Measurements from ENCODE around the gene ACLY.
"Not testable (repeated sequence)": the region's sequence is repeated elsewhere in the genome, so short reads cannot be mapped to it uniquely, and the experiment has no call there.

ACLY gene

GRCh38 chr17:41849251-41849990, 69.3 kb downstream of the ACLY start:
- WGBS, 2 experiments (ENCODE audit: insufficient coverage in 2 of 2), result 94 to 100% methylated on average over 1 of the region's 4 CpGs
- Histone ChIP-seq H3K9me3 (ENCODE audit: control insufficient read depth, low read length) (no peaks in the 10 kb centered on the region), H3K4me1 (ENCODE audit: control insufficient read depth, insufficient read depth, low read length, poor library complexity, severe bottlenecking) (no peaks in the 10 kb centered on the region), H3K4me3 (ENCODE audit: extremely low read depth, insufficient read depth, low read length, poor library complexity, severe bottlenecking) (no peak overlapping the region), H3K36me3 (ENCODE audit: control insufficient read depth, insufficient read depth, low read length) (peaks cover 25% of the 10 kb centered on the region), H3K27ac (ENCODE audit: low read depth, low read length, severe bottlenecking) (no peak overlapping the region)

DNA sequence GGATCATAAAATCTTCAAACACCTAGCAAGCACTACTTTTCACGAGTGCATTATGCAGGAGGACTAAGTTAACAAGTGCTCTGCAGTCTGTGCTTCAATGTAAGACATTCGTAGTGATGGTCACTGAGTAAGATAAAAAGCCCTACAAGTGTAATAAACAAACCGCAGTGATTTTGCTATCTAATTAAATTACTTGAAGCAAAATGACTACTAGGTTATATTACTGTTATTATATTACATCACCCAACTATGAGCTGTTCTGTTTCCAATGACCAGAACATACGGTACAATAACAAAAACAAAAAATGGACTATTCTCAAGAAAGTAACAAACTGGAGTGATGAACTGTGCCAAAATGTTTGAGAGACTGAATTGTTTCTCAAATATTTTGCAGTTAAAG, 70.0 kb downstream of the ACLY start:
- Histone ChIP-seq H3K4me1 (ENCODE audit: control insufficient read depth, insufficient read depth, low read length, poor library complexity, severe bottlenecking) (no peaks in the 10 kb centered on the region), H3K27ac (ENCODE audit: low read depth, low read length, severe bottlenecking) (no peak overlapping the region), H3K36me3 (ENCODE audit: control insufficient read depth, insufficient read depth, low read length) (peaks cover 18% of the 10 kb centered on the region), H3K4me3 (ENCODE audit: extremely low read depth, insufficient read depth, low read length, poor library complexity, severe bottlenecking) (no peak overlapping the region), H3K9me3 (ENCODE audit: control insufficient read depth, low read length) (no peaks in the 10 kb centered on the region)
- 92% methylated on average over 2 of the region's 4 CpGs; no CpG with 5 or more reads in 1 of the 2 experiments for WGBS, 2 experiments (ENCODE audit: insufficient coverage in 2 of 2)

DNA sequence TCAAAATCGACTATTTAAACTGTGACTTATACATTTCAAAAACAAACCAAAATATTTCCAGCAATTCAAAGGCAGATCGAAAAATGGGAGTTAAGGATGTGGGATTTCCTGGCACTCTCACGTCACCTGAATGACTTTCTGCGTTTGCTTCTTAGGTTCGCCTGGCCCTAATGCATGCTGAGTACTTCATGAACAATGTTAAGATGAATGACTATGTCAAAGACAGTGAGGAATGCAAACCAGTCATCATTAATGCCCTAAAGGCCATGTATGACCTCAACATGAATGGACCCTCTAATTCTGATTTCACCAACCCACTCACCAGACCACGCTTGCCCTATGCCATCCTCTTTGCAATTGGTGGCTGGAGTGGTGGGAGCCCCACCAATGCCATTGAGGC, 73.8 kb downstream of the ACLY start:
- peaks cover 8% of the 10 kb centered on the region for H3K36me3 ChIP-seq (ENCODE audit: control insufficient read depth, insufficient read depth, low read length)
- WGBS, 2 experiments (ENCODE audit: insufficient coverage in 2 of 2), result 92 to 100% methylated on average over 3 to 4 of the region's 6 CpGs
- H3K9me3 ChIP-seq (ENCODE audit: control insufficient read depth, low read length), result no peaks in the 10 kb centered on the region
- no peak overlapping the region for H3K27ac ChIP-seq (ENCODE audit: low read depth, low read length, severe bottlenecking)
- no peaks in the 10 kb centered on the region for H3K4me1 ChIP-seq (ENCODE audit: control insufficient read depth, insufficient read depth, low read length, poor library complexity, severe bottlenecking)
- no peak overlapping the region for H3K4me3 ChIP-seq (ENCODE audit: extremely low read depth, insufficient read depth, low read length, poor library complexity, severe bottlenecking)

DNA sequence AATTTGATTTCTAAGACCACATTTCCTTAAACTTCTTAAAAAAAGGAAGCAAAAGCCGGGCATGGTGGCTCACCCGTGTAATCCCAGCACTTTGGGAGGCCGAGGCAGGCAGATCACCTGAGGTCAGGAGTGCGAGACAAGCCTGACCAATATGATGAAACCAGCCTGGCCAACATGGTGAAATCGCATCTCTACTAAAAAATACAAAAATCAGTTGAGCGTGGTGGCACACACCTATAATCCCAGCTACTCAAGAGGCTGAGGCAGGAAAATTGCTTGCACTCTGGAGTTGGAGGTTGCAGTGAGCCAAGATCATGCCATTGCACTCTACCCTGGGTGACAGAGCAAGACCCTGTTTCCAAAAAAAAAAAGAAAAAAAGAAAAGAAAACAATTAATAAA, 78.0 kb downstream of the ACLY start:
- H3K9me3 ChIP-seq (ENCODE audit: control insufficient read depth, low read length); H3K4me1 ChIP-seq (ENCODE audit: control insufficient read depth, insufficient read depth, low read length, poor library complexity, severe bottlenecking); H3K27ac ChIP-seq (ENCODE audit: low read depth, low read length, severe bottlenecking); H3K36me3 ChIP-seq (ENCODE audit: control insufficient read depth, insufficient read depth, low read length); H3K4me3 ChIP-seq (ENCODE audit: extremely low read depth, insufficient read depth, low read length, poor library complexity, severe bottlenecking): not testable (repeated sequence)
- WGBS, 2 experiments (ENCODE audit: insufficient coverage in 2 of 2), result 92 to 97% methylated on average over 4 to 6 of the region's 6 CpGs

DNA sequence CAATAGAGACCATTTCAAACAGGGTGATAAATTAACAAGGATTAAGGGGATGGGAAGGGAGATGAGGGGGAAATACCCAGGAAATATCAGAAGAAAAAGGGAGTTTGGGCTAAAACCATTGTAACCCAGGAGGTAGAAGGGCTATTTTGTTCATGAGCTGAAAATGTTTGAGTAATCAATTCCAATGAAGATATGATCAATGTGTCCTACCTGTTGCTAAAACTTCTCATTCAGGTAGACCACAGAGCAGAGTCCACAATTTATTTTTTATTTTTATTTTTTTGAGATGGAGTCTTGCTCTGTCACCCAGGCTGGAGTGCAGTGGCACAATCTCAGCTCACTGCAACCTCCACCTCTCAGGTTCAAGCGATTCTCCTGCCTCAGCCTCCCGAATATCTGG, 79.3 kb downstream of the ACLY start:
- 92% methylated on average over 2 of the region's 2 CpGs; no CpG with 5 or more reads in 1 of the 2 experiments for WGBS, 2 experiments (ENCODE audit: insufficient coverage in 2 of 2)
- not testable (repeated sequence) for H3K36me3 ChIP-seq (ENCODE audit: control insufficient read depth, insufficient read depth, low read length); H3K27ac ChIP-seq (ENCODE audit: low read depth, low read length, severe bottlenecking); H3K4me3 ChIP-seq (ENCODE audit: extremely low read depth, insufficient read depth, low read length, poor library complexity, severe bottlenecking); H3K4me1 ChIP-seq (ENCODE audit: control insufficient read depth, insufficient read depth, low read length, poor library complexity, severe bottlenecking); H3K9me3 ChIP-seq (ENCODE audit: control insufficient read depth, low read length)

- 94 to 100% methylated on average over 8 to 14 of the region's 15 CpGs for WGBS, 2 experiments (ENCODE audit: insufficient coverage in 2 of 2)
- Histone ChIP-seq H3K4me1 (ENCODE audit: control insufficient read depth, insufficient read depth, low read length, poor library complexity, severe bottlenecking) (no peaks in the 10 kb centered on the region), H3K27ac (ENCODE audit: low read depth, low read length, severe bottlenecking) (no peak within 1 kb of the TSS), H3K36me3 (ENCODE audit: control insufficient read depth, insufficient read depth, low read length) (peaks cover 7% of the 10 kb centered on the region), H3K9me3 (ENCODE audit: control insufficient read depth, low read length) (no peaks in the 10 kb centered on the region), H3K4me3 (ENCODE audit: extremely low read depth, insufficient read depth, low read length, poor library complexity, severe bottlenecking) (peak within 1 kb of the TSS; percentile 79)
Measured at GRCh38 chr17:41837761-41838538, 80.8 kb downstream of the ACLY start, which contains the start of gene KLHL10. Gene KLHL10 (plus strand): TSS chr17:41837825. CDS start chr17:41837933, 108 bp downstream.

GRCh38 chr17:41836550-41837196, 82.1 kb downstream of the ACLY start:
- Histone ChIP-seq H3K9me3 (ENCODE audit: control insufficient read depth, low read length) (no peaks in the 10 kb centered on the region), H3K36me3 (ENCODE audit: control insufficient read depth, insufficient read depth, low read length) (peaks cover 19% of the 10 kb centered on the region), H3K4me1 (ENCODE audit: control insufficient read depth, insufficient read depth, low read length, poor library complexity, severe bottlenecking) (no peaks in the 10 kb centered on the region), H3K4me3 (ENCODE audit: extremely low read depth, insufficient read depth, low read length, poor library complexity, severe bottlenecking) (peak overlapping the region; percentile 79), H3K27ac (ENCODE audit: low read depth, low read length, severe bottlenecking) (no peak overlapping the region)
- 76 to 78% methylated on average over 18 to 21 of the region's 21 CpGs for WGBS, 2 experiments (ENCODE audit: insufficient coverage in 2 of 2)

GRCh38 chr17:41835800-41836549, 82.8 kb downstream of the ACLY start, which contains the start of gene NT5C3B:
Gene NT5C3B (minus strand): TSS chr17:41836232. CDS start chr17:41836193, 39 bp downstream.
- Histone ChIP-seq H3K27ac (ENCODE audit: low read depth, low read length, severe bottlenecking) (no peak within 1 kb of the TSS), H3K4me1 (ENCODE audit: control insufficient read depth, insufficient read depth, low read length, poor library complexity, severe bottlenecking) (no peaks in the 10 kb centered on the region)
- WGBS, 2 experiments (ENCODE audit: insufficient coverage in 2 of 2), result 1 to 3% methylated on average over 43 to 46 of the region's 72 CpGs

GRCh38 chr17:41835214-41835799, 83.4 kb downstream of the ACLY start:
- 12 to 22% methylated on average over 10 to 11 of the region's 13 CpGs for whole genome bisulfite sequencing, 2 experiments (ENCODE audit: insufficient coverage in 2 of 2)
- Histone ChIP-seq H3K27ac (ENCODE audit: low read depth, low read length, severe bottlenecking) (no peak overlapping the region), H3K4me3 (ENCODE audit: extremely low read depth, insufficient read depth, low read length, poor library complexity, severe bottlenecking) (peak overlapping the region; percentile 79), H3K9me3 (ENCODE audit: control insufficient read depth, low read length) (no peaks in the 10 kb centered on the region), H3K4me1 (ENCODE audit: control insufficient read depth, insufficient read depth, low read length, poor library complexity, severe bottlenecking) (no peaks in the 10 kb centered on the region), H3K36me3 (ENCODE audit: control insufficient read depth, insufficient read depth, low read length) (peaks cover 31% of the 10 kb centered on the region)

More at GRCh38 chr17:41835800-41836549, 82.8 kb downstream of the ACLY start, which contains the start of gene NT5C3B:
- Histone ChIP-seq H3K4me3 (ENCODE audit: extremely low read depth, insufficient read depth, low read length, poor library complexity, severe bottlenecking) (peak within 1 kb of the TSS; percentile 79), H3K36me3 (ENCODE audit: control insufficient read depth, insufficient read depth, low read length) (peaks cover 26% of the 10 kb centered on the region), H3K9me3 (ENCODE audit: control insufficient read depth, low read length) (no peaks in the 10 kb centered on the region)

DNA sequence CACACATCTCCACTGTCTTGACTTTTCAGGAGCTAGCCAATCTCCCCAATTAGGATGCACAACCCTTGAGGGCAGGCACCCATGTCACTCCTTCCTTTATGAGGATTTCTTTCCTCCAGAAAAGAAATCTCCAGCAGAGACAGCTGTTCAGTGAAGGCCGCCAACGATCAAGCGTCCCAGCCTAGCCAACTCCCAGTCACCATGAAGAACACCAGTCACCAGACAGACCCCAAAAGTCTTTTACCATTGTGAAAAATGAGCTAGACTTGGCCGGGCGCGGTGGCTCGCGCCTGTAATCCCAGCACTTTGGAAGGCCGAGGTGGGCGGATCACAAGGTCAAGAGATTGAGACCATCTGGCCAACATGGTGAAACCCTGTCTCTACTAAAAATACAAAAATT, 88.8 kb downstream of the ACLY start:
- not testable (repeated sequence) for H3K9me3 ChIP-seq (ENCODE audit: control insufficient read depth, low read length); H3K4me3 ChIP-seq (ENCODE audit: extremely low read depth, insufficient read depth, low read length, poor library complexity, severe bottlenecking); H3K27ac ChIP-seq (ENCODE audit: low read depth, low read length, severe bottlenecking); H3K4me1 ChIP-seq (ENCODE audit: control insufficient read depth, insufficient read depth, low read length, poor library complexity, severe bottlenecking)
- 81 to 90% methylated on average over 10 of the region's 10 CpGs for WGBS, 2 experiments (ENCODE audit: insufficient coverage in 2 of 2)
- peaks cover 73% of the 10 kb centered on the region for H3K36me3 ChIP-seq (ENCODE audit: control insufficient read depth, insufficient read depth, low read length)
